MCF 10A (cell line): ENCODE data around the gene DLG2. TPM values are rescaled to one million over a fixed set of nuclear protein-coding genes. Genes with fewer than 3 reads are reported as not detected.

Source experiments
- BruUV-seq: library from RNA; stranded (reverse); fragments of 400-500 nt; replicated peaks from 2 replicates; lab custom pipeline; 2021; lab: Mats Ljungman, UMichigan
- CTCF ChIA-PET: fragments of 300-600 bp; sonication (Branson Sonifier 250); formaldehyde crosslinking; extraction: SDS; loops from one replicate; lab custom pipeline; 2021; ENCODE audit warnings: antibody characterized with exemption, inconsistent platforms; lab: Yijun Ruan, JAX
- POLR2A ChIA-PET: fragments of 300-600, 350-650 bp; sonication (Branson Sonifier 250); formaldehyde crosslinking; extraction: SDS; loops from one replicate; lab custom pipeline; 2020; ENCODE audit warnings: antibody characterized with exemption, inconsistent platforms; lab: Yijun Ruan, JAX
- DNase-seq: peaks from one replicate; pipeline ENCODE4 v3.0.0-alpha.2; 2018; ENCODE audit not compliant: unreplicated experiment
- H3K27ac Mint-ChIP-seq: one replicate; pipeline ENCODE4 v1.8.0; 2022; ENCODE audit warnings: mild to moderate bottlenecking, low read depth, mixed read lengths; ENCODE audit not compliant: unreplicated experiment
- H3K27me3 Mint-ChIP-seq: one replicate; pipeline ENCODE4 v1.8.0; 2022; ENCODE audit warnings: mixed read lengths; ENCODE audit not compliant: insufficient read depth, unreplicated experiment
- H3K36me3 Mint-ChIP-seq: one replicate; pipeline ENCODE4 v1.8.0; 2022; ENCODE audit warnings: mild to moderate bottlenecking, moderate library complexity, mixed read lengths; ENCODE audit not compliant: insufficient read depth, unreplicated experiment
- H3K4me1 Mint-ChIP-seq: one replicate; pipeline ENCODE4 v1.8.0; 2022; ENCODE audit warnings: mixed read lengths; ENCODE audit not compliant: insufficient read depth, unreplicated experiment
- H3K4me3 Mint-ChIP-seq: one replicate; pipeline ENCODE4 v1.8.0; 2022; ENCODE audit warnings: mild to moderate bottlenecking, moderate library complexity, mixed read lengths; ENCODE audit not compliant: unreplicated experiment
- H3K9me3 Mint-ChIP-seq: one replicate; pipeline ENCODE4 v1.8.0; 2022; ENCODE audit warnings: mixed read lengths; ENCODE audit not compliant: unreplicated experiment
- intact Hi-C: fragments of 100-400 bp; cut with micrococcal nuclease; formaldehyde crosslinking; loops from 2 replicates; pipeline ENCODE4 v1.14.1; 2022
- total RNA-seq: library from RNA; stranded (reverse); gene quantifications from 2 replicates; pipeline ENCODE4 v1.2.3, GENCODE V29; 2022
- TF ChIP-seq, protein P1 (sequence below): fragments of 200-600 bp; IDR thresholded peaks from one replicate; pipeline ENCODE4 v1.8.0; 2022; ENCODE audit warnings: antibody characterized with exemption, mild to moderate bottlenecking; ENCODE audit not compliant: unreplicated experiment

The DLG2 gene
- total RNA-seq, 1 experiment from 2014 or later, result 0.26 TPM

DNA sequence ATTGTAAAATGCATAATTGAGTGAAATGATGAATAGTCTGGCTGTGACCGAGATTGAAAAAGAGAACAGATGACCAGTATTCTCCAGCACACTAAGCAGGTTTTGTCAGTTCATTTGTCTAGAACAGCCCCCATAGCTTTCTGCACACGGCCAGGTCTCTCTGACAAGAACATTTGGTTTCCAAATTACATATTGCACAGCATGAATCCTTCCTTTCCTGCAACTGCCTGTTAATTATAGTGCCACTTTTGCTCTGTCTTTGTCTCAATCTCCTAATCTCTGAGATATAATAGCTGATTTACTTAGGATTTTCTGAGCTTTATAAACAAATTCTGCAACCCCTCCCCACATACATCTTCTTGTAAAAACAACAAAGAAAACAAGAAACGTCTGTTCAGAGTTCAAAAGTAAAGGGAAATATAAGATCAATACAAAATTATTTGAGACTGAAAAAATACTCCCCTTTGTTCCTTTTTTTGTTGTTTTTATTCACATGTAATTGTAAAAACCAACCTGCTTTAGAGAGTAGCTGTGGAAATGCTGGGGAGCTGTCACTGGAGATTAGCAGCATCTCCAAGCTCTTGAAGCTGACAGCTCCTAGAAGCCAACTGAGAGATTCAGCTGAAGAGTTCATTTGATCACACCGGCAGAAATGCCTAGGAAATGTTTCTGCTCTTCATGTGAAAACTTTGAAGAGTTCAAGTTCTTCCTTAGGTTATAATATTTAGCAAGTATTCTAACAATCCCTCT is 998.1 kb downstream of the DLG2 start:
- Mint-ChIP-seq H3K27me3 (peaks cover 11% of the 10 kb centered on the region), H3K4me3 (no peak overlapping the region), H3K4me1 (no peaks in the 10 kb centered on the region), H3K36me3 (no peaks in the 10 kb centered on the region), H3K9me3 (no peaks in the 10 kb centered on the region), H3K27ac (no peak overlapping the region)
- no TSS peak for BruUV-seq
- POLR2A ChIA-PET, result no interaction called here
- intact Hi-C loops, result no loop called here
- no peak for DNase-seq
- TF ChIP-seq, protein P1, sequence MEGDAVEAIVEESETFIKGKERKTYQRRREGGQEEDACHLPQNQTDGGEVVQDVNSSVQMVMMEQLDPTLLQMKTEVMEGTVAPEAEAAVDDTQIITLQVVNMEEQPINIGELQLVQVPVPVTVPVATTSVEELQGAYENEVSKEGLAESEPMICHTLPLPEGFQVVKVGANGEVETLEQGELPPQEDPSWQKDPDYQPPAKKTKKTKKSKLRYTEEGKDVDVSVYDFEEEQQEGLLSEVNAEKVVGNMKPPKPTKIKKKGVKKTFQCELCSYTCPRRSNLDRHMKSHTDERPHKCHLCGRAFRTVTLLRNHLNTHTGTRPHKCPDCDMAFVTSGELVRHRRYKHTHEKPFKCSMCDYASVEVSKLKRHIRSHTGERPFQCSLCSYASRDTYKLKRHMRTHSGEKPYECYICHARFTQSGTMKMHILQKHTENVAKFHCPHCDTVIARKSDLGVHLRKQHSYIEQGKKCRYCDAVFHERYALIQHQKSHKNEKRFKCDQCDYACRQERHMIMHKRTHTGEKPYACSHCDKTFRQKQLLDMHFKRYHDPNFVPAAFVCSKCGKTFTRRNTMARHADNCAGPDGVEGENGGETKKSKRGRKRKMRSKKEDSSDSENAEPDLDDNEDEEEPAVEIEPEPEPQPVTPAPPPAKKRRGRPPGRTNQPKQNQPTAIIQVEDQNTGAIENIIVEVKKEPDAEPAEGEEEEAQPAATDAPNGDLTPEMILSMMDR, result no peak
- CTCF ChIA-PET, result interaction anchor here (0.6 kb wide), 1 partner anchor 45 kb away, joined by 3 read pairs; no protein-coding TSS in a partner anchor

DNA sequence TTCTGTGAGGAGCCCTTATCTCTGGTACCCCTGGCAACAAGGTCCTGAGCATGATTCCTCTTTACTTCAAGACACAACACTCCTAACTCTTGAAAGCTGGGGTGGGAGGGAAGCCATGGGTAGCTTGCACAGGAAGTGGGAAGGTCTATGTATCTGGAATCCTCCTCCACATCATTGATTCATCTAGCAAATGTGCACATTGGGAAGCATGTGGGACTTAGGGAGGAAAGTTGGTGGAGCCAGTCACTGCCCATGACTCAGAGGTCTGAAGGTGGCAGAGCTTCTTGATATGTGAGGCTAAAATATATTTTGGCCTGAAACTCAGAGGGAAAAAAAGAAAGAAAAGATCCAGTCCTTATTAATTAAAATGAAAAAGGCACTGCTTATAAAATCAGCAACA is 1000.9 kb downstream of the DLG2 start:
- intact Hi-C loops, result no loop called here
- Mint-ChIP-seq H3K36me3 (no peaks in the 10 kb centered on the region), H3K27me3 (peaks cover 22% of the 10 kb centered on the region), H3K27ac (no peak overlapping the region), H3K4me3 (no peak overlapping the region), H3K9me3 (no peaks in the 10 kb centered on the region), H3K4me1 (no peaks in the 10 kb centered on the region)
- TF ChIP-seq, protein P1, result no peak
- ChIA-PET CTCF (no interaction called here), POLR2A (no interaction called here)
- no peak for DNase-seq
- no TSS peak for BruUV-seq

DNA sequence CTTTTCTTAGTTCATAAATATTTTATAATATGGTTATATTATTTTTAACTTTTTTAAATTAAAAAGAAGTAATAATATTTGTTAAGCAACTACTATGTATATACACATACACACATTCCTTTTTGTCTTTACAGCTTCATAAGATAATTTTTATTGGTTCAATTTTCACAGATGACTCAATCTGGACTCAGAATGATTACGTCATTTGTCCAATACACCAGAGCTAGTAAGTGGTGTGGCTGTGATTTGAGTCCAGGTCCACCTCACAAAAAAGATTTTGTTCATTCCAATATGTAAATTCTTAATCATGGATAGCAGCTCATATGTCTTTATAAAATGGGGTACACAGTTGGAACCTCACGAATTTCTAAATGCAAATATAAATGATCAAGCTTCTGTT is 1014.5 kb downstream of the DLG2 start:
- ChIA-PET POLR2A (no interaction called here), CTCF (interaction anchor here (0.7 kb wide), 1 partner anchor 776 kb away, joined by 3 read pairs; no protein-coding TSS in a partner anchor)
- intact Hi-C loops, result no loop called here
- H3K27me3 Mint-ChIP-seq, result no peaks in the 10 kb centered on the region
- H3K36me3 Mint-ChIP-seq, result no peaks in the 10 kb centered on the region
- no peak overlapping the region for H3K27ac Mint-ChIP-seq
- no peaks in the 10 kb centered on the region for H3K9me3 Mint-ChIP-seq
- DNase-seq, result no peak
- H3K4me3 Mint-ChIP-seq, result no peak overlapping the region
- no TSS peak for BruUV-seq
- TF ChIP-seq, protein P1, result no peak
- no peaks in the 10 kb centered on the region for H3K4me1 Mint-ChIP-seq

DNA sequence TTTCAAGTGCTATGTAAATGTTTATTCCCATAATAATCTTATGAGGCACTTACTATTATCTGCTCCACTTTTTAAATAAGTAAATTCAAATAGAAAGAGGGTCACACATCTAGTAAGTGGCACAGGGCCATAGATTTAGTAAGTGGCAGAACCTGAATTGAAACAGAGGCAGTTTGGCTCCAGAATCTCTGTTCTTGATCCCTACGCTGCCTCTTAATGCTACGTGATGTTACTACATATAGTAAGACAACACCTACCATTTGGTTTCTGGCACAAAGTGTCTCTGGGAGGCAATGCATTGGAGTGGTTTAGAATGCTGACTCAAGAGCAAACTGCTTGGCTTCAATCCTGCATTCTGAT is 1018.3 kb downstream of the DLG2 start:
- Mint-ChIP-seq H3K36me3 (no peaks in the 10 kb centered on the region), H3K9me3 (no peaks in the 10 kb centered on the region), H3K27me3 (peaks cover 8% of the 10 kb centered on the region), H3K4me3 (no peak overlapping the region), H3K4me1 (no peaks in the 10 kb centered on the region), H3K27ac (no peak overlapping the region)
- TF ChIP-seq, protein P1, result no peak
- ChIA-PET POLR2A (no interaction called here), CTCF (no interaction called here)
- DNase-seq, result no peak
- no TSS peak for BruUV-seq
- intact Hi-C loops, result no loop called here
